Fibroblast of gingiva (primary cell): ENCODE results near the gene FAM216A.
"Not testable (repeated sequence)": the region's sequence is repeated elsewhere in the genome, so short reads cannot be mapped to it uniquely, and the experiment has no call there.

Experiments used
- DNase-seq: peaks from one replicate; pipeline ENCODE4 v3.0.0-alpha.2; 2011; ENCODE audit warnings: low read depth

FAM216A gene

GRCh38 chr12:110501399-110501751 is 32.7 kb downstream of the FAM216A start:
- DNase-seq, result peak; percentile 6

- peak; percentile 98 for DNase-seq
These were observed 33.4 kb downstream of the FAM216A start, which contains the start of the genes RAD9B and VPS29 for GRCh38 chr12:110501752-110502738. Gene RAD9B (plus strand): TSS chr12:110502331. CDS start chr12:110502338, 7 bp downstream. Gene VPS29 (minus strand): TSS chr12:110502111. CDS start chr12:110502051, 60 bp downstream.

GRCh38 chr12:110503432-110503831 is 34.8 kb downstream of the FAM216A start:
- DNase-seq, result no peak

GRCh38 chr12:110505332-110505731 is 36.7 kb downstream of the FAM216A start:
- DNase-seq, result no peak

- DNase-seq, result no peak
These were observed 39.5 kb downstream of the FAM216A start for GRCh38 chr12:110508071-110508586.

- no peak for DNase-seq
These were observed 45.2 kb downstream of the FAM216A start for GRCh38 chr12:110513842-110514241.

GRCh38 chr12:110514363-110514762 is 45.7 kb downstream of the FAM216A start:
- no peak for DNase-seq

GRCh38 chr12:110516995-110517394 is 48.4 kb downstream of the FAM216A start:
- DNase-seq, result no peak

GRCh38 chr12:110518014-110518413 is 49.4 kb downstream of the FAM216A start:
- not testable (repeated sequence) for DNase-seq

GRCh38 chr12:110520876-110521712 is 52.4 kb downstream of the FAM216A start:
- not testable (repeated sequence) for DNase-seq

- DNase-seq, result no peak
These were observed 59.7 kb downstream of the FAM216A start for GRCh38 chr12:110528277-110528839.

- DNase-seq, result no peak
These were observed 61.9 kb downstream of the FAM216A start for GRCh38 chr12:110530511-110530910.

- DNase-seq, result peak; percentile 70
These were observed 63.2 kb downstream of the FAM216A start for GRCh38 chr12:110531741-110532333.

- no peak for DNase-seq
These were observed 64.0 kb downstream of the FAM216A start for GRCh38 chr12:110532644-110533043.

GRCh38 chr12:110533607-110534006 is 65.0 kb downstream of the FAM216A start:
- no peak for DNase-seq

- DNase-seq, result no peak
These were observed 66.2 kb downstream of the FAM216A start for GRCh38 chr12:110534811-110535210.

GRCh38 chr12:110536834-110537604 is 68.4 kb downstream of the FAM216A start:
- no peak for DNase-seq

GRCh38 chr12:110537605-110538409 is 69.2 kb downstream of the FAM216A start:
- DNase-seq, result peak; percentile 7

- no peak for DNase-seq
These were observed 70.4 kb downstream of the FAM216A start for GRCh38 chr12:110538869-110539622.
